ENCODE data around the gene DLG1. TPM values are rescaled to one million over a fixed set of nuclear protein-coding genes. Genes with fewer than 3 reads are reported as not detected.

Gene DLG1
- total and polyA plus RNA-seq, 2 experiments from 2014 or later, result 27.6 to 98.0 TPM

- Mint-ChIP-seq H3K36me3 (ENCODE audit: low read depth) (no peaks in the 10 kb centered on the region; the same call in 2 of the 3 replicates), H3K27ac (no peak overlapping the region)
- DNase-seq (ENCODE audit: low spot score), result no peak
Observed at GRCh38 chr3:196997311-196997710, 301.1 kb downstream of the DLG1 start.

More at GRCh38 chr3:196997311-196997710, 301.1 kb downstream of the DLG1 start:
- TF ChIP-seq ZNF462 (CRISPR knock-in tag; IDR thresholded peaks at IDR 0.05) (no peak), POLR2AphosphoS5 (IDR thresholded peaks at IDR 0.05; ENCODE audit: low read depth) (no peak), STAT1 (IDR thresholded peaks at IDR 0.05; ENCODE audit: unreplicated experiment) (no peak), ETS1 (IDR thresholded peaks at IDR 0.05) (no peak), CREB1 (CRISPR knock-in tag; IDR thresholded peaks at IDR 0.05; ENCODE audit: low read depth) (no peak), ZNF331 (CRISPR knock-in tag; IDR thresholded peaks at IDR 0.05; ENCODE audit: low read depth) (no peak), ZNF114 (CRISPR knock-in tag; IDR thresholded peaks at IDR 0.05) (no peak), CTCF (conservative IDR thresholded peaks at IDR 0.05; ENCODE audit: low read depth in 2 of 2) (no peak), EZH2phosphoT487 (IDR thresholded peaks at IDR 0.05; ENCODE audit: unreplicated experiment) (no peak)
- no peaks in the 10 kb centered on the region for H3K79me2 ChIP-seq (replicated peaks; ENCODE audit: insufficient read depth)
- no peaks in the 10 kb centered on the region for H4K20me1 ChIP-seq (replicated peaks; ENCODE audit: insufficient read depth)
- no peak overlapping the region for H3K4me2 ChIP-seq
- H2AFZ ChIP-seq, result no peak overlapping the region
- Mint-ChIP-seq H3K9me3 (no peaks in the 10 kb centered on the region), H3K27me3 (ENCODE audit: insufficient read depth, low read depth, poor library complexity) (peaks cover 4% of the 10 kb centered on the region), H3K4me1 (peaks cover 5% of the 10 kb centered on the region; the same call in 2 of the 3 replicates), H3K4me3 (no peak overlapping the region)
- peaks cover 10% of the 10 kb centered on the region; the same call in 1 of the 2 replicates for H3F3A ChIP-seq (replicated peaks; ENCODE audit: low read depth)
- no peaks in the 10 kb centered on the region for H3K36me3 ChIP-seq (ENCODE audit: insufficient read depth)
- H3K9me2 ChIP-seq (ENCODE audit: insufficient read depth), result no peaks in the 10 kb centered on the region
- no peak for ATAC-seq
- H3K27ac ChIP-seq (ENCODE audit: low read depth), result no peak overlapping the region
- H3K4me3 ChIP-seq, result no peak overlapping the region
- peaks cover 7% of the 10 kb centered on the region for H3K27me3 ChIP-seq (ENCODE audit: insufficient read depth)
- no peaks in the 10 kb centered on the region for H3K4me1 ChIP-seq (ENCODE audit: insufficient read depth)
